ENCODE results near the gene INS. TPM values are rescaled to one million over a fixed set of nuclear protein-coding genes. Genes with fewer than 3 reads are reported as not detected.
A peak's percentile ranks its signal among the peaks of the same experiment; 100 is the strongest.

INS gene
- total RNA-seq, 2 experiments from 2014 or later: not detected

DNA sequence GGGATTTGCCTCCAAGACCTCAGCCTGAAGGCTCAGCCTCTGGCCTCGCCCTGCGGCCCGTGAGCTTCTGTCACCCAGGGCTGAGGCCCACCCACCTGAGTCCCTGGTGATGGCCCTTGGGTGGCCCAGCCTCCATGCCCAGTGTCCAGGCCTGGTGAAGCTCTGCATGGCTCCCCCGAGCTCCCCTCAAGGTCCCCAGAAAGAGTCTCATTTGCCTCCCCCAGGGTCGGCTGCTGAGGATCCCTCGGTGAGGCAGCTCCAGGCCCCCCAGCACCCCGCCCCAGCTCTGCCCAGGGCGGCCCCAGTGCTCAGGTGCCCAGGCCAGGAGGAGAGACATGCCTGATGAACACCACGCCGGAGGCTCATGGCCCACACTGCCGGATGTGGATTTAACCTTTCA lies 12.8 kb upstream of the INS start:
- Mint-ChIP-seq H3K4me3 (no peak overlapping the region), H3K36me3 (ENCODE audit: low read depth) (no peaks in the 10 kb centered on the region), H3K27me3 (no peaks in the 10 kb centered on the region), H3K27ac (no peak overlapping the region), H3K9me3 (peaks cover 2% of the 10 kb centered on the region), H3K4me1 (no peaks in the 10 kb centered on the region)
- POLR2A ChIA-PET: no interaction called here
- no peak for DNase-seq
- CTCF ChIA-PET: interaction anchor here (0.7 kb wide), 1 partner anchor 247 kb away, joined by 3 read pairs; no protein-coding TSS in a partner anchor

DNA sequence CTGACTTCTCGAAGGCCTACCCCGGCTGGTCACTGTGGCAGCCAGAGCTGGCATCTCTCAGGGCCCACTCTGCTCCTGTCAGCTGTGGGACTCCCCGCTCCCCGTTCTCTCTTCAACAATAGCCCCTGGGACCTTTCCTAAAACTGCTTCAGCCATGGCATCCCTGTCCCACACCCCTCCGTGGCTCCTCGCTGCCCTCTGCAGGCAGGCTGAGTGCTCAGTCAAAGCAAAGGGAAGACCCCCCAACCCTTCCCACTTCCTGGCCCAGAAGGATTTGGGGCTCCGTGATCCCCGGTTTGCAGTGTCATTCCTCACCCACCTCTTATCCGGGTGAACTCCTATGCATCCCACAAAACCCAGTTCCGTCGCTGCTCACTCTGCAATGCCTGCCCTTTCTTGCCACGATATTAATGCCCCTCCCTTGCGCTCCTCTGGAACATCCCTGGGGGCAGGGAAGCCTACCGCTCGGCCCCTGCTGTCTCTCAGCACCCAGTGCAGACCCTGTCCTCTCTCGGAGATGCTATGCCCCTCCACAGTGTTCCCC lies 12.2 kb upstream of the INS start:
- Mint-ChIP-seq H3K4me3 (no peak overlapping the region), H3K4me1 (no peaks in the 10 kb centered on the region), H3K27me3 (no peaks in the 10 kb centered on the region), H3K9me3 (peaks cover 2% of the 10 kb centered on the region), H3K36me3 (ENCODE audit: low read depth) (no peaks in the 10 kb centered on the region), H3K27ac (no peak overlapping the region)
- POLR2A ChIA-PET: no interaction called here
- CTCF ChIA-PET: no interaction called here
- no peak for DNase-seq

DNA sequence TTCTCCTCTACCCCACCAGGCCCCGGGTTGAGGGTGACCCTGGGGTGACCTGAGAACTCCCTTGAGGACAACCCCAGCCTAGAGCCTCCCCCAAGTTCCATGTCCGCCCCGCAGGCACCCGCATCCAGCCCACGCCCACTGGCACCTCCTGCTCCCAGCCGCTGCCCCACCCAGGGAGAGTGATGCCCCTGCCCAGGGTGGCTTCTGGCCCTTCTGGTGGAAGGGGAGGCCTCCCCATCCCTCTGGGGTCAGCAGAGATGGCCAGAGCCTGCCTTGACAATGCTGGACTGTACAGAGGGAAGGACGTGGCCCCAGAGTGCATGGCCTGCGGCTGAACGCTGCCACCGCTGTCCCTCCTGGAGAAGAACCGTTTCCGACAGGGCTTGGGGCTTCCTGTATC lies 11.7 kb upstream of the INS start:
- Mint-ChIP-seq H3K4me1 (no peaks in the 10 kb centered on the region), H3K27me3 (no peaks in the 10 kb centered on the region), H3K9me3 (peaks cover 2% of the 10 kb centered on the region), H3K27ac (no peak overlapping the region), H3K4me3 (no peak overlapping the region), H3K36me3 (ENCODE audit: low read depth) (no peaks in the 10 kb centered on the region)
- ChIA-PET CTCF (no interaction called here), POLR2A (no interaction called here)
- DNase-seq: no peak

DNA sequence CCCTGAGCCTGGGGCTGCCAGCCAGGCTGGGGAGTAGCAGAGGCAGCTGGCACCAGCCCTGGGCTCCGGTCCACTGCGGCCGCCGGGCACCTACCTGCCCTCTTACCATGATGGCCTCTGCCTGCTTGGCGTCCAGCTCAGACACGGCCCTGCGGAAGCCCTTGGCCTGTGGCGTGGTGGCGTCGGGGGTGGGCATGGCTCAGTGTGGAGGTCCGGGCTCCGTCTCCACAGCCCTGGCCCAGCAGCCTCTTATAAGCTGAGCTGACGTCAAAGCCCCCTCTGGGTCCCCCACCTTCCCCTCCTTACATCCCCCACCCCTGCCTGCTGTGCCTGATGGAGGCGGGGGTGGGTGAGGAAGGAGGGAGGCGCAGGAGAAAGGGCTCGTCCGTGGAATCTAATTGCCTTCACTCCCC lies 10.6 kb upstream of the INS start, which contains the start of gene TH:
TSS of gene TH (minus strand) at position 225 of the 413 bp plus-strand sequence. CDS start at position 196, 29 bp downstream.
- Mint-ChIP-seq H3K36me3 (ENCODE audit: low read depth) (no peaks in the 10 kb centered on the region), H3K27ac (no peak within 1 kb of the TSS), H3K27me3 (no peaks in the 10 kb centered on the region), H3K4me1 (no peaks in the 10 kb centered on the region), H3K4me3 (no peak within 1 kb of the TSS), H3K9me3 (peaks cover 2% of the 10 kb centered on the region)
- DNase-seq: no peak
- ChIA-PET CTCF (no interaction called here), POLR2A (no interaction called here)

DNA sequence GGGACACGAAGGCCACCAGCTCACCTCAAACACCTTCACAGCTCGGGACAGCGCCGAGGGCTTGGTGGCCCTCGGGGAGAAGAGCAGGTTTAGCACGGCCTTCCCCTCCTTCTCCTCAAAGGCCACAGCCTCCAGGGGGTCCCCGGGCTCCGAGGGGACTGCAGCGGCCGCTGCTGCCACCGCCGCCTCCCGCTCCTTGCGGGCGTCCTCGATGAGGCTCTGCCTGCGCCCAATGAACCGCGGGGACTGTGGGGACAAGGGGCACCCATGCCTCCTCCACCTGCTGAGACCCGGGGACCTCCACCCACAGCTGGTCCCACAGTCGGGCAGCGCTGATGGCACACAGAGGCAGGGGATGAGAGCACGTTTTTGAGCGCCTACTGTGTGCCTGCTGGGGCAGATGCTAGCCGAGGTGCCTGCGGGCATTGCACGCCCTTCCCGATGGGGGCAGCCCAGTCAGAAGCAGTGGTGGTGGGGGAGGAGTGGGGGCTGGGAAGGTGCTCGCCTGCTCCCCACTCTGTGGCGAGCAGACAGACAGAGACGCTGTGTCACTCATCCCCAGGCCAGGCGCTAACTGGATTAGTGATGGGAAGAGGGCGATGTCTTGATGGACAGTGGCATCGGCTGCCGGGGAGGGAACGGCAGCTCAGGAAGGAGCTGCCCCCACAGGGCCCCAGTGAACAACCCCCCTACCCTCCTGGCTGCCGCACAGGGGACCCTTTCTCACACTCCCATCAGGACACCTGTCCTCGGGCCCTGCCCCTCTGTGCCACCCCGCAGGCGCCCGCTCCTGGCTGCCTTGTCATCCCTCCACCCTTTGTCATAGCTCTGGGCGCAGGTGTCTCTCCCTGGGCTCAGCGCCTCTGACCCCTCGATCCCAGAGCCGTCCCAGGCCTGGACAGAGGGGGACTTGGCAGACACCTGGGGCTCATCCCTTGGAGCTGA lies 8.9 kb upstream of the INS start:
- POLR2A ChIA-PET: no interaction called here

DNA sequence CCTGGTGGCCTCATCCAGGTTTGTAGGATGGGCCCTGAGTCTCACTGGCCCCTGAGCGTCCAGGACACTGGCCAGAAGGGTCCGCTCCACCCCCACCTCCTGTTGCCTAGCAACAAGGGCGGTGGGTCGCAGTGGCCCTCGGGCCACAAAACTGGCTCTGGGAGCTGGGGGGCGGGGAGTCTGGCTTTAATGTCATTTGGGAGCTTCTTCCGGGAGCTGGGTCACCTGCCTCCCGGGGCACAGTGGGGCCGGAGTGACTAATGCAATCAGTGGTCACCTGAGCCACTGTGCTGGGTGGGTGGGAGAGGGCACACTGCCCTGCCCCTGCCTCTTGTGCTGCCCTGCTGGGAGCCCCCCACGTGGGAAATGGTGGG lies 8.0 kb upstream of the INS start:
- Mint-ChIP-seq H3K4me3 (no peak overlapping the region), H3K27ac (no peak overlapping the region), H3K27me3 (no peaks in the 10 kb centered on the region), H3K4me1 (no peaks in the 10 kb centered on the region), H3K9me3 (no peaks in the 10 kb centered on the region), H3K36me3 (ENCODE audit: low read depth) (no peaks in the 10 kb centered on the region)
- ChIA-PET POLR2A (no interaction called here), CTCF (interaction anchor here (1.1 kb wide), 1 partner anchor 17 kb away, joined by 3 read pairs; no protein-coding TSS in a partner anchor)
- DNase-seq: no peak

More for the DNA sequence above, 8.9 kb upstream of the INS start:
- no peak overlapping the region for H3K27ac Mint-ChIP-seq
- H3K27me3 Mint-ChIP-seq: no peaks in the 10 kb centered on the region
- H3K9me3 Mint-ChIP-seq: no peaks in the 10 kb centered on the region
- H3K4me3 Mint-ChIP-seq: no peak overlapping the region
- CTCF ChIA-PET: interaction anchor here (1.1 kb wide), 1 partner anchor 16 kb away, joined by 3 read pairs; no protein-coding TSS in a partner anchor
- no peak for DNase-seq
- no peaks in the 10 kb centered on the region for H3K4me1 Mint-ChIP-seq
- H3K36me3 Mint-ChIP-seq (ENCODE audit: low read depth): no peaks in the 10 kb centered on the region

DNA sequence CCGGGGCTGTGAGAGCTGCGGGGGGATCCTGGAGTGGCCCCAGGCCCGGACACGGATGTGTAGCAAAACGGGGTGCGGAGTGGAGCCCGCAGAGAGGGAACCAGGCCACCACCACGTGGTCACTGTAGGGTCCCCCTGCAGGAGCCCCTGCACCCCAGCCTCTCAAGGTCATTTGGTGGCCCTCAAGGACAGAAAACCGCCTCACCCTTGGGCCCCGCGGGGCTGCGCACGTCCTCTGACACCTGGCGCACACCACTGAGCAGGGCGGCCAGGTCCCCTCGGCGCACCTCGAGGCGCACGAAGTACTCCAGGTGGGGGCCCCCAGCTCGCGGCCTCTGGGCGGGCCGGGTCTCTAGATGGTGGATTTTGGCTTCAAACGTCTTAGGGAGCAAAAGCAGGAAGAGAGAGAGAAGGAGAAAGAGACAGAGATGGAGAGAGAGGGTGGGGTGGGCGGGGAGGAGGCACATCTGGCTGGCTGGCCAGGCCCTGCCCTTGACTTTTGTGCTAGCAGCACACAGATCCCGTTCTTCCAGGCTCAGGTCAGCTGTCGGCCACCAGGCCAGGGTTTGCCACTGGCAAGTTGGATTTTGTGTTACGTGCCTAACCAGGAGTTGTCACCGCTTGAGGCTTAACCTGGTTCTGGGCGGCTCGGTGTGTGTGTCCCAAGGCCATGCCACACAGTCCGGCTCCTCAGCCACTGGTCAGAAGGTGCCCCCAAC lies 7.4 kb upstream of the INS start:
- Mint-ChIP-seq H3K36me3 (ENCODE audit: low read depth) (no peaks in the 10 kb centered on the region), H3K4me3 (no peak overlapping the region), H3K27ac (no peak overlapping the region), H3K4me1 (no peaks in the 10 kb centered on the region), H3K9me3 (no peaks in the 10 kb centered on the region), H3K27me3 (no peaks in the 10 kb centered on the region)
- DNase-seq: no peak
- ChIA-PET POLR2A (no interaction called here), CTCF (interaction anchor here (1.1 kb wide), 1 partner anchor 18 kb away, joined by 3 read pairs; no protein-coding TSS in a partner anchor)

DNA sequence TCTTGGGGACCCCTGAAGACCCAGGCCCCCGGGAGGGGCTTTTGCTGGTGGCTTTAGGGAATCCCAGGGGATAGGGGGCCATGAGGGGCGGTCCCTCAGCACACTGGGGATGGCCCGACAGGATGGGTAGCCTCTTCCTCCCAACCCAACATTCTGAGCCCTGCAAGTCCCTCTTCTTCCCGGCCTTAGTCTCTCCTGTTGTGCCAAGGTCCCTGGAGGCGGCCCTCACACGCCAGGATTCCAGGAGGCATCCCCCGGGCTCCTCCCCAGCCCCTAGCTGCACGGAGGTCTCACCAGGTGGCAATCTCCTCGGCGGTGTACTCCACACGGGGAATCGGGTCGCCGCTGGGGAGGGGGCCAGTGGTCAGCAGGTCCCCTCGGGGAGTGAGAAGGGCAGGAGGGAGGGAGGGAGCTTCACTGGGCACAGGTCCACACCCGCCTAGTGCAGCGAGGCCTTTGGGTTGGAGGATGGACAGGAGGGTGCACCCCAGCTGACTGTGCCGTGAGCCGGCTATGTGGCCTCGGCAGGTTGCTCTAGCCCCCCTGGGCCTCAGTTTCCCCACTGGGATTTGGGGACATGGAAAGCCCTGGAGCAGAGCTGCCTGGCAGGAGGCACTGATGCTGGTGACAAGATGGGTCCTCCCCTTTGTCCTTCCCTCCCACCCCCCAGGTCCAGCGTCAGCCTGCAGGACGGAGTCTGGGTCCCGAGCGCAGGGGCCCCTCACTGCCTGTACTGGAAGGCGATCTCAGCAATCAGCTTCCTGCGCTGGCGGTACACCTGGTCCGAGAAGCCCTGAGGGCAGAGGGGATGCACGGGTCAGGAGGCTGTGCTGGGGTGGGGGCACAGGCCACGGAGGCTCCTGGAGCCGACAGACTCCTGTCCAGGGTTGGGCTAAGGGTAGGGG lies 6.4 kb upstream of the INS start:
- ChIA-PET CTCF (interaction anchor here (1.3 kb wide), 1 partner anchor 9 kb away, joined by 3 read pairs; no protein-coding TSS in a partner anchor), POLR2A (no interaction called here)
- no peak overlapping the region for H3K4me3 Mint-ChIP-seq
- no peaks in the 10 kb centered on the region for H3K36me3 Mint-ChIP-seq (ENCODE audit: low read depth)
- DNase-seq: no peak
- no peaks in the 10 kb centered on the region for H3K9me3 Mint-ChIP-seq
- no peaks in the 10 kb centered on the region for H3K4me1 Mint-ChIP-seq
- no peak overlapping the region for H3K27ac Mint-ChIP-seq
- no peaks in the 10 kb centered on the region for H3K27me3 Mint-ChIP-seq

DNA sequence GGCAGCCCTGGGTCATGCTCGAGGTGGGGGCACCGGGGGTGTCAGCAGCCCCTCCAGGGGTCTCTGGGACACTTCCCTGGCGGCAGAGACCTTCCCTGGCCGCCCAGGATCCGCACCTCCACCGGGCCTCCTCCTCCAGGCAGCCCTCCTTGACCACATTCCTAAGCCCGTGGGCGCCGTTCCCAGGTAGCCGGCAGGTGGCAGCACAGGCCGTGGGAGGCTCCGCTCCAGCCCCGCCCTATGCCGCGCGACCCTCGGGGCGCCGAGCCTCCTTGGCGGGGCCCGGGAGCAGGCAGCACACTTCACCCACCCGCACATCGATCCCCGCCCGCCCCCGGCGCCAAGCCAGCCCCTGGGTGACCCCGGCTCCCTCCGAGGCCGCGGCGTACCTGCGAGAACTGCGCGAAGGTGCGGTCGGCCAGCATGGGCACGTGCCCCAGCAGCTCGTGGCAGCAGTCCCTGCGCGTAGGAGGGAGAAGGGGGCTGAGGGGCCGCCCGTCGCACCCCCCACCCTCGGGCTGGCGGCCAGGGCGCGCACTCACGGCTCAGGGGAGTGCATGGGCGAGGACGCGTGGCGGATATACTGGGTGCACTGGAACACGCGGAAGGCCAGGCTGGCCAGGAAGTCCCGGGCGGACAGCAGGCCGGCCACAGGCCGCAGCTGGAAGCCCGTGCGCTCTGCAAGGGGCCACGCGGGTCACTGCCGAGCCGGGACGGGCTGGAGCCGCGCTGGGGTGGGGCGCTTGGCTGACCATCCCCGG lies 5.3 kb upstream of the INS start:
- DNase-seq: peak; percentile 29
- no peaks in the 10 kb centered on the region for H3K27me3 Mint-ChIP-seq
- no peak overlapping the region for H3K27ac Mint-ChIP-seq
- CTCF ChIA-PET: interaction anchor here (1.3 kb wide), 1 partner anchor 8 kb away, joined by 3 read pairs; no protein-coding TSS in a partner anchor
- POLR2A ChIA-PET: no interaction called here
- no peak overlapping the region for H3K4me3 Mint-ChIP-seq
- no peaks in the 10 kb centered on the region for H3K4me1 Mint-ChIP-seq
- H3K9me3 Mint-ChIP-seq: no peaks in the 10 kb centered on the region
- no peaks in the 10 kb centered on the region for H3K36me3 Mint-ChIP-seq (ENCODE audit: low read depth)

DNA sequence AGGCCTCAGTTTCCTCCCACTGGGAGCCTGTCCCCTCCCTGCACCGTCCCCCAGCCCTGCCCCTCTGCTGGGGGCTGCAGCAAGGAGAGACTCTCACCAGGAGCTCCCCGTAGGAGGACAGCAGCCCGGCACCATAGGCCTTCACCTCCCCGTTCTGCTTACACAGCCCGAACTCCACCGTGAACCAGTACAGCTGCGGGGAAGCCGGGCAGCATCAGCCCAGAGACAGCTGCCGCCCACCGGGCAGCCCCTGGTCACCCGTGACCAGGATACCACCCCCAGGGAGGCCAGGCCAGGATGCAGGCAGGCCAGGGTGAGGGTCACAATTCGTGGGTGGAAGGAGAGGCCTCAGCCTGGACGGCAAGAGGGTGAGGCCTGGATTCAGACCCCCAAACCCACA lies 4.6 kb upstream of the INS start:
- Mint-ChIP-seq H3K27me3 (no peaks in the 10 kb centered on the region), H3K9me3 (no peaks in the 10 kb centered on the region), H3K4me1 (no peaks in the 10 kb centered on the region), H3K36me3 (ENCODE audit: low read depth) (no peaks in the 10 kb centered on the region), H3K4me3 (no peak overlapping the region), H3K27ac (no peak overlapping the region)
- DNase-seq: no peak
- ChIA-PET POLR2A (no interaction called here), CTCF (interaction anchor here (0.6 kb wide), 1 partner anchor 10 kb away, joined by 3 read pairs; no protein-coding TSS in a partner anchor)

DNA sequence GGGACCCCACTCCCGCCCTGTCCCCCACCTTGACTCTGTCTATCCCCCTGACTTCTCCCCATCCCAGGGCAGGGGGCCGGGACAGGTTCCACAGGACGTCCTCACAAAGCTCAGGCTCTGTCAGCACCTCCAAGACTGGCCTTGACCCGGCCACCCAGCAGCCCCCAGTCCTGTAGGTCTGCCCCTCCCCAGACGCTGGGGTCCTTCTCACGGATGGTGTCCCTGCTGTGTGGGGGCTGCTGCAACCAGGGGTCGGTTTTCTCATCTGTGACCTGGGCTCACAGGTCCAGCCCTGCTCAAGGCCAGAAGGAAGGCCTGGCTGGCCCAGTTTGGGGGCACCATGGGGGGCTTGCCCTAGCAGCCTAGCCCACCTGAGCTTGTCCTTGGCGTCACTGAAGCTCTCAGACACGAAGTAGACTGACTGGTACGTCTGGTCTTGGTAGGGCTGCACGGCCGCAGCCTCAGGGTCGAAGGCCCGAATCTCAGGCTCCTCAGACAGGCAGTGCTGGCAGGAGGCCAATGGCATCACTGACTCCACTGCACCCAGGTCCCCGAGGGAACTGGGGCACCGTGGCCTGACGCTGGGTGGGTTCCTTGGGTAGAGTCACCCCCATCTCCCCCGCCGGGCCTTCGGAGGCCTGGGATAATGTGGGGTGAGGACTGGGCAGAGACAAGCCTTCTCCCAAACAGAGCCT lies 4.0 kb upstream of the INS start:
- Mint-ChIP-seq H3K27me3 (no peaks in the 10 kb centered on the region), H3K27ac (no peak overlapping the region), H3K4me3 (no peak overlapping the region), H3K9me3 (no peaks in the 10 kb centered on the region), H3K36me3 (ENCODE audit: low read depth) (no peaks in the 10 kb centered on the region), H3K4me1 (no peaks in the 10 kb centered on the region)
- DNase-seq: no peak
- ChIA-PET CTCF (interaction anchor here (0.6 to 1.1 kb wide), 3 partner anchors 9 to 256 kb away, joined by 3 to 4 read pairs (median 3); no protein-coding TSS in a partner anchor), POLR2A (no interaction called here)

All from activated CD4-positive, alpha-beta T cell treated with anti-CD3 and anti-CD28 coated beads, Interleukin-2, amount 10 ng/mL, durations not matched to agents 7 days and 5 days (primary cell).